Tibial nerve (tissue), 4 donors: ENCODE data around the gene EYS.

Source experiments
- CTCF ChIP-seq, 5 experiments: fragments of 200-600 bp in 3 of 5; fragments of 450-650 bp in 2 of 5; sonication (generic) in 3 of 5; IDR thresholded peaks; one replicate each; pipeline ENCODE4 v1.5.1; 2016 to 2019; ENCODE audit warnings: antibody characterized with exemption in 5 of 5, mild to moderate bottlenecking in 3 of 5, moderate library complexity in 2 of 5
- EP300 ChIP-seq, 2 donors: sonication (generic); formaldehyde crosslinking; IDR thresholded peaks; one replicate each; pipeline ENCODE4 v1.6.1; 2017; ENCODE audit warnings: antibody characterized with exemption in 2 of 2, mild to moderate bottlenecking in 1 of 2
- POLR2A ChIP-seq, 2 donors: fragments of 450-650 bp; IDR thresholded peaks; one replicate each; pipeline ENCODE4 v1.6.1; 2017; ENCODE audit warnings: antibody characterized with exemption in 2 of 2, mild to moderate bottlenecking in 2 of 2, moderate library complexity in 2 of 2

GRCh38 chr6:64729522-64729921 is 977.5 kb downstream of the EYS start:
- no peak for TF ChIP-seq CTCF (IDR thresholded peaks at IDR 0.05)
- no peak for TF ChIP-seq POLR2A (IDR thresholded peaks at IDR 0.05)
- TF ChIP-seq EP300 (IDR thresholded peaks at IDR 0.05) = no peak
